T-helper 1 cell treated with Interleukin-12 subunit alpha and Interleukin-12 subunit beta and Interleukin-4 antibody, amounts not matched to agents 30 μg/mL and 1 μg/mL, for 36 hours (primary cell): ENCODE measurements around the gene DCAF8.
A peak's percentile ranks its signal among the peaks of the same experiment; 100 is the strongest.

Source experiments
- H3K27ac Mint-ChIP-seq: one replicate; pipeline ENCODE4 v1.8.0; 2021; ENCODE audit warnings: mild to moderate bottlenecking, mixed read lengths
- H3K27me3 Mint-ChIP-seq: one replicate; pipeline ENCODE4 v1.8.0; 2021; ENCODE audit warnings: low read depth, mixed read lengths
- H3K36me3 Mint-ChIP-seq: one replicate; pipeline ENCODE4 v1.8.0; 2021; ENCODE audit warnings: low read depth, mixed read lengths
- H3K4me1 Mint-ChIP-seq: one replicate; pipeline ENCODE4 v1.8.0; 2021; ENCODE audit warnings: low read depth, mixed read lengths
- H3K4me3 Mint-ChIP-seq: one replicate; pipeline ENCODE4 v1.8.0; 2021; ENCODE audit warnings: mild to moderate bottlenecking, moderate library complexity, mixed read lengths
- H3K9me3 Mint-ChIP-seq: one replicate; pipeline ENCODE4 v1.8.0; 2021; ENCODE audit warnings: mixed read lengths

Gene DCAF8

GRCh38 chr1:160284220-160284781 lies 22.0 kb upstream of the DCAF8 start:
- H3K9me3 Mint-ChIP-seq: no peaks in the 10 kb centered on the region
- H3K4me1 Mint-ChIP-seq: peaks cover 22% of the 10 kb centered on the region
- H3K27me3 Mint-ChIP-seq: no peaks in the 10 kb centered on the region
- H3K36me3 Mint-ChIP-seq: peaks cover 32% of the 10 kb centered on the region
- H3K27ac Mint-ChIP-seq: peak overlapping the region; percentile 96
- peak overlapping the region; percentile 99 for H3K4me3 Mint-ChIP-seq

- peaks cover 35% of the 10 kb centered on the region for H3K36me3 Mint-ChIP-seq
- no peak overlapping the region for H3K4me3 Mint-ChIP-seq
- no peaks in the 10 kb centered on the region for H3K27me3 Mint-ChIP-seq
- H3K27ac Mint-ChIP-seq: no peak overlapping the region
- peaks cover 22% of the 10 kb centered on the region for H3K4me1 Mint-ChIP-seq
- H3K9me3 Mint-ChIP-seq: no peaks in the 10 kb centered on the region
These were observed 20.5 kb upstream of the DCAF8 start for GRCh38 chr1:160282807-160283206.

DNA sequence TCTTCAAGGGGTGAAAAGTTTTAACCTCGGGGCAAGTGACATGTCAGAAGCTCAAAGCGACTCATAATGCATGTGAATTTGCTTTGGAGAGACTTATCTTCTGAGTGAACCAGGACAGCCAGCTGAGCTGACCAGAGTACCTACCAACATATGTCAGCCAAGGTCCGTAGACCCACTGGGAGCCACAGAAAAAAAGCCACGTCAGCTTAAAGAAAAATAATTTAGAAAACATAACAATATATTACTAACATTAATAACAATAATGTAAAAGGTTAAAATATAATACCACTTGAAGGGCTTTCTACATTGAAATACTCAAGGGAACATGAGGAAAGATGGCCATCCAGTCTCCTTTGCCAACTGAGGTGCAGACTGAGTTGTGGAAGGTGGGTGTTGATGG lies 15.6 kb upstream of the DCAF8 start:
- Mint-ChIP-seq H3K36me3 (peaks cover 38% of the 10 kb centered on the region), H3K9me3 (no peaks in the 10 kb centered on the region), H3K4me1 (peaks cover 3% of the 10 kb centered on the region), H3K27me3 (no peaks in the 10 kb centered on the region), H3K4me3 (no peak overlapping the region), H3K27ac (no peak overlapping the region)

DNA sequence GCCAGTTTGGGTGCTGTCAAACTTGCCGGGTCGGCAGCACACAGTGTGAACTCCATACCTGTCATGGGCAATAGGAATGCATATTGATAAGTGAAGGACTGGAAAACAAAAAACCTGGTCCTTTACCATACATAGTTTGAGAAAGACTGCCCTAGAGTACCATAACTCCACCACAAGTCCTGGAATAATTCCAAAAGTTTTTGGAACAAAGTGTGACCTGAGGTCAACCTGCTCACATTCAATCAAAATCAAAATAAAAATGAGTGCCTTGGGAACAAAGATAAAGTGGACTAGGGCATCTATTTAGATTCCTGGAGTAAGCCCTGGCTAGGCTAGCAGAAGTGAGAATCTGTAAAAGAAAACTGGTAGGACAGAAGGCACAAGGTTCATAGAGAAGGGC lies 15.0 kb upstream of the DCAF8 start:
- Mint-ChIP-seq H3K27me3 (no peaks in the 10 kb centered on the region), H3K27ac (no peak overlapping the region), H3K9me3 (no peaks in the 10 kb centered on the region), H3K36me3 (peaks cover 35% of the 10 kb centered on the region), H3K4me3 (no peak overlapping the region), H3K4me1 (peaks cover 3% of the 10 kb centered on the region)

- no peaks in the 10 kb centered on the region for H3K36me3 Mint-ChIP-seq
- no peaks in the 10 kb centered on the region for H3K4me1 Mint-ChIP-seq
- H3K27ac Mint-ChIP-seq: no peak overlapping the region
- no peaks in the 10 kb centered on the region for H3K9me3 Mint-ChIP-seq
- H3K27me3 Mint-ChIP-seq: no peaks in the 10 kb centered on the region
- no peak overlapping the region for H3K4me3 Mint-ChIP-seq
These were observed 8.7 kb upstream of the DCAF8 start for GRCh38 chr1:160271025-160271424.

- no peaks in the 10 kb centered on the region for H3K36me3 Mint-ChIP-seq
These were observed 5.1 kb upstream of the DCAF8 start for GRCh38 chr1:160267284-160267991.

GRCh38 chr1:160264795-160265307 lies 2.5 kb upstream of the DCAF8 start:
- H3K36me3 Mint-ChIP-seq: peaks cover 7% of the 10 kb centered on the region
- peaks cover 22% of the 10 kb centered on the region for H3K4me1 Mint-ChIP-seq
- H3K4me3 Mint-ChIP-seq: no peak overlapping the region
- no peak overlapping the region for H3K27ac Mint-ChIP-seq
- no peaks in the 10 kb centered on the region for H3K9me3 Mint-ChIP-seq
- H3K27me3 Mint-ChIP-seq: no peaks in the 10 kb centered on the region

More at GRCh38 chr1:160267284-160267991, 5.1 kb upstream of the DCAF8 start:
- Mint-ChIP-seq H3K27ac (no peak overlapping the region), H3K9me3 (no peaks in the 10 kb centered on the region), H3K4me1 (peaks cover 7% of the 10 kb centered on the region), H3K27me3 (no peaks in the 10 kb centered on the region), H3K4me3 (no peak overlapping the region)

- peak overlapping the region; percentile 98 for H3K4me3 Mint-ChIP-seq
- H3K27ac Mint-ChIP-seq: peak overlapping the region; percentile 100
- H3K9me3 Mint-ChIP-seq: no peaks in the 10 kb centered on the region
- H3K27me3 Mint-ChIP-seq: no peaks in the 10 kb centered on the region
- H3K4me1 Mint-ChIP-seq: peaks cover 31% of the 10 kb centered on the region
- H3K36me3 Mint-ChIP-seq: peaks cover 16% of the 10 kb centered on the region
These were observed 825 bp downstream of the DCAF8 start for GRCh38 chr1:160261556-160261892.

- no peaks in the 10 kb centered on the region for H3K9me3 Mint-ChIP-seq
- peak overlapping the region; percentile 98 for H3K4me3 Mint-ChIP-seq
- H3K4me1 Mint-ChIP-seq: peaks cover 31% of the 10 kb centered on the region
- peaks cover 16% of the 10 kb centered on the region for H3K36me3 Mint-ChIP-seq
- H3K27me3 Mint-ChIP-seq: no peaks in the 10 kb centered on the region
- peak overlapping the region; percentile 100 for H3K27ac Mint-ChIP-seq
These were observed 1.7 kb downstream of the DCAF8 start for GRCh38 chr1:160260406-160261382.

- no peak overlapping the region for H3K27ac Mint-ChIP-seq
These were observed 4.1 kb downstream of the DCAF8 start for GRCh38 chr1:160258177-160258798.

DNA sequence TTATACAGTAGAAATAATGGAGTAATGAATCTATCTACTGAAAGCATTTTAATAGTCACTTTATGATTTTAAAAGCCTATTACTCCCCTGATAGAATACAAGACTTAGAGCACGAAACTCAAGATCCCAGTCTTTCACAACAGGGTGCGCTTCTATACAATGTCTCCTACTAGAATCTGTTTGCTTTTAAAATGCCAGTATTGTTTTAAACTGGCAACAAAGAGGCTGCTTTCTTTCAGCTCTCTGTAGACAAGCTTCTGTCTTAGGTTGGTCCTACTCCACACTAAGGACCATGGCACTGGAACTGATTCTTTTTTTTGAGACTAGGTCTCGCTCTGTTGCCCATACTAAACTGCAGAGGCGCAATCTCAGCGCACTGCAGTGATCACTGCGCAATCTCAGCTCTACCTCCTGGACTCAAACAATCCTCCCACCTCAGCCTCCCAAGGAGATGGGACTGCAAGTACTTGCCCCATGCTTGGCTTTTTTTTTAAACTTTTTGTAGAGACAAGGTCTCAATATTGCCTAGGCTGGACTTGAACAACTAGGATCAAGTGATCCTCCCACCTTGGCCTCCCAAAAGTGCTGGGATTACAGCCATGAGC lies 4.8 kb downstream of the DCAF8 start:
- Mint-ChIP-seq H3K27me3 (no peaks in the 10 kb centered on the region), H3K4me1 (peaks cover 23% of the 10 kb centered on the region), H3K27ac (no peak overlapping the region), H3K36me3 (peaks cover 21% of the 10 kb centered on the region), H3K4me3 (no peak overlapping the region), H3K9me3 (no peaks in the 10 kb centered on the region)

More at GRCh38 chr1:160258177-160258798, 4.1 kb downstream of the DCAF8 start:
- Mint-ChIP-seq H3K36me3 (peaks cover 16% of the 10 kb centered on the region), H3K27me3 (no peaks in the 10 kb centered on the region), H3K9me3 (no peaks in the 10 kb centered on the region), H3K4me3 (no peak overlapping the region), H3K4me1 (peaks cover 26% of the 10 kb centered on the region)

GRCh38 chr1:160256396-160257046 lies 5.8 kb downstream of the DCAF8 start:
- Mint-ChIP-seq H3K9me3 (no peaks in the 10 kb centered on the region), H3K4me3 (no peak overlapping the region), H3K36me3 (peaks cover 22% of the 10 kb centered on the region), H3K27me3 (no peaks in the 10 kb centered on the region), H3K27ac (no peak overlapping the region), H3K4me1 (peaks cover 24% of the 10 kb centered on the region)

DNA sequence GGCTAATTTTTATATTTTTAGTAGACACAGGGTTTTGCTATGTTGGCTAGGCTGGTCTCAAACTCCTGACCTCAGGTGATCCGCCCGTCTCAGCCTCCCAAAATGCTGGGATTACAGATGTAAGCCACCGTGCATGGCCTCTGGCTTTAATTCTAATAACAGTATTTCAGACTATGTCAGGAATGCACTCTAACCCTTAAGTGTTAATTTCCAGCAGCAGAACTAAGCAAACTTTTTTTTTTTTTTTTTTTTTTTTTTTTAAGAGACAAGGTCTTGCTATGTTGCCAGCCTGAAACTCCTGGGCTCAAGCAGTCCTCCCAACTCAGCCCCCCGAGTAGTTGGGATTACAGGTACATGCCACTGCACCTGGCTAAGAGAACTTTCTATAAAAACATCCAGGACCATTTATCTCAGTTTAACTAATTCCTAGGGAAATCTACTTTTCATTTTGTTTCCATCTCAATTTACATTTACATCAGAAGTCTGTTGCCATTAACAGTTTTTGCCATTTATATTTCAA lies 6.5 kb downstream of the DCAF8 start:
- Mint-ChIP-seq H3K9me3 (no peaks in the 10 kb centered on the region), H3K27ac (no peak overlapping the region)

More for the DNA sequence above, 6.5 kb downstream of the DCAF8 start:
- H3K27me3 Mint-ChIP-seq: no peaks in the 10 kb centered on the region
- no peak overlapping the region for H3K4me3 Mint-ChIP-seq
- peaks cover 19% of the 10 kb centered on the region for H3K4me1 Mint-ChIP-seq
- peaks cover 21% of the 10 kb centered on the region for H3K36me3 Mint-ChIP-seq
